Measurements from ENCODE around the gene VAT1L.
A peak's percentile ranks its signal among the peaks of the same experiment; 100 is the strongest.

VAT1L gene, protein sequence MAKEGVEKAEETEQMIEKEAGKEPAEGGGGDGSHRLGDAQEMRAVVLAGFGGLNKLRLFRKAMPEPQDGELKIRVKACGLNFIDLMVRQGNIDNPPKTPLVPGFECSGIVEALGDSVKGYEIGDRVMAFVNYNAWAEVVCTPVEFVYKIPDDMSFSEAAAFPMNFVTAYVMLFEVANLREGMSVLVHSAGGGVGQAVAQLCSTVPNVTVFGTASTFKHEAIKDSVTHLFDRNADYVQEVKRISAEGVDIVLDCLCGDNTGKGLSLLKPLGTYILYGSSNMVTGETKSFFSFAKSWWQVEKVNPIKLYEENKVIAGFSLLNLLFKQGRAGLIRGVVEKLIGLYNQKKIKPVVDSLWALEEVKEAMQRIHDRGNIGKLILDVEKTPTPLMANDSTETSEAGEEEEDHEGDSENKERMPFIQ

DNA sequence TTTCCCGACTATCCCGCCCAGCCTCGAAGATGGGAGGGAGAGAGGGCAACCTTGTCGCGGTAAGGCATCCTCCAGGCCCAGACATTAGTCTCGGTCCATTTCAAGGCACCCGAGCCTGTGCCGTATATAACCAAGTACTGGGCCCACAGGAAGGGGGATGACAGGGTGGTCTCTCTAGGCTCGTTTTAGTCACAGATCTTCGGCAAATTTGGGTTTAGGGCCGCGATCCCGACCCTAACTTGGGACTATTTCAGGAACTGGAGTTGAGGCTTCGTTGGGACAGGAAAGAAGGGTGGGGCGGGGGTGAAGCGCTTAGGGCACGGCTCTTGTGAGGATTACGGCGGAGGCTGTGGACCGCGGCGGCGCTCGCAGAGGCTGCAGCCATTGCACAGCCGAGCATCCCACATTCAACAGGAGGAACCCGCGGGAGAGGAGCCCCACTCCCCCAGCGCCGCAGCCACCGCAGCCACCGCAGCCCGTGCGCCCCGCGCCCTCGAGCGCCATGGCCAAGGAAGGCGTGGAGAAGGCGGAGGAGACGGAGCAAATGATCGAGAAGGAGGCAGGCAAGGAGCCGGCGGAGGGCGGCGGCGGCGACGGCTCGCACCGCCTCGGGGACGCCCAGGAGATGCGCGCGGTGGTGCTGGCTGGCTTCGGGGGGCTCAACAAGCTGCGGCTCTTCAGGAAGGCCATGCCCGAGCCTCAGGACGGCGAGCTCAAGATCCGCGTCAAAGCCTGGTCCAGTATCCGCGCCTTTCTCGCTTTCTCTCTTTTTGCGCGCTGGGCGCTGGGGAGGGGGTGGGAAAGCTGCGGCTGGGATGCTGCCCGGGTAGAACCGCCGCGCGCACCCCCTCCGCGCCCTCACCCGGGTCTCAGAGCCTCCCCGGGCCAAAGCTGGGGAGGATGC, at the start of gene VAT1L:
Gene VAT1L (plus strand): TSS at position 384 of the 904 bp plus-strand sequence. CDS start 119 bp downstream, at position 503.
- peak in 2 of 3 donors; percentile 12 to 31 for DNase-seq

DNA sequence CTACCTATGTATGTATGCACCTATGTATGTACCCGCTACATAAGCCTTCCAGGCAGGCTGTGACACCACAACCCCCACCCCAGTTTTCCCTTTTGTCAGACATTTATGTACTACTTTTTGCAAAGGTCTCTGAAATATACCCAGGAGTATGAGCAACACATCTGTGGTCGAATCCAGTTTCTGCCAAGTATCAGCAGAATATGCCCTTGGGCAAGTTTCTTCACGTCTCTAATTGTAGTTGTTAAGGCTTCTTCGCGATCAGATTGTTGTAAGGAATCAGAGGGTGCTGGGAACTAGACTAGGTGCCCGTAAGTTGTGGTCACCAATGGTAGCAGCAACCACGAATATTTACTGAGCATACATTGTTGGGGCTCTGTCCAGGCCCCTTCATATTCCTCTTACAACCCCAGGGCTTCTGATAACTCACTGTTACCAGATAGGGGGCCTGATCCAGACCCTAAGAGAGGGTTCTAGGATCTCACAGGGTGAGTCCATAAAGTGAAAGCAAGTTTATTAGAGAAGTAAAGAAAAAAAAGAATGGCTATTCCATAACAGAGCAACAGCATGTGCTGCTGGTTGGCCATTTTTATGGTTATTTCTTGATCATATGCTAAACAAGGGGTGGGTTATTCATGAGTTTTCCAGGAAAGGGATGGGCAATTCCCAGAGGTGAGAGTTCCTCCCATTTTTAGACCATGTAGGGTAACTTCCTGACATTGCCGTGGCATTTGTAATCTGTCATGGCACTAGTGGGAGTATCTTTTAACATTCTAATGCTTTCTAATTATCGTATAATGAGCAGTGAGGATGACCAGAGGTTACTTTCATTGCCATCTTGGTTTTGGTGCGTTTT, 49.4 kb upstream of the VAT1L start:
- DNase-seq = no peak

DNA sequence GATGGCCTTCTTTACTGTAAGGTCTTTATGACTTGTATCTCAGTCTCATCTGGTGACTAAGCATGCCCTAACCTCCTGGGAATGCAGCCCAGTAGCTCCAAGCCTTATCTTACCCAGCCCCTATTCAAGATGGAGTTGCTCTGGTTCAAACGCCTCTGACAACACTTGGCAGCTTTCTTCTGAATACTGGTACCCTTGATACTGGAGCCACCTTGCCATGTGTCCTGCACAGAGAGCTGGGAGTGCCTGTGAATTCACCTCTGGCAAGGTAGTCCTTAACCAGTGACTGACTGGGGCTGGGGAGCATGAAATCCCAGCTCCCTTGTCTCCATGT, 48.8 kb upstream of the VAT1L start:
- no peak for DNase-seq

DNA sequence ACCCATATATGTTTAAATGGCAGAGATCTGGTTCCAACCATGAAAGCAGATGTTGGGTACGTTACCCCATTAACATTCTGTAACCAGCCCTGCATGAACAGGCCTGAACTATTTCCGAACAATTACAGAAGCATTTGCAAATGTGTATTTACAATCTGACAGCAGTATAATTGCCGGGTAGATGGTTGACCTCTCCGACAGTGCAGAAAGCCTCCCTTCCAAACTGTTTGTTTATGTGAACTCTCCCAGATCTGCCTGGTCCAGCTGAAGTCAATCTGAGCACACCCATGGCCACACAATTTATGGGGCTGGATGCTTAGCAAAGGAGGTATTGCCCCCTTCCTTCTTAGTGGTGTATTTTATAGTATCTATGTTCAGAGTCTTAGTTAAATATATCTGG, 44.2 kb upstream of the VAT1L start:
- no peak for DNase-seq

DNA sequence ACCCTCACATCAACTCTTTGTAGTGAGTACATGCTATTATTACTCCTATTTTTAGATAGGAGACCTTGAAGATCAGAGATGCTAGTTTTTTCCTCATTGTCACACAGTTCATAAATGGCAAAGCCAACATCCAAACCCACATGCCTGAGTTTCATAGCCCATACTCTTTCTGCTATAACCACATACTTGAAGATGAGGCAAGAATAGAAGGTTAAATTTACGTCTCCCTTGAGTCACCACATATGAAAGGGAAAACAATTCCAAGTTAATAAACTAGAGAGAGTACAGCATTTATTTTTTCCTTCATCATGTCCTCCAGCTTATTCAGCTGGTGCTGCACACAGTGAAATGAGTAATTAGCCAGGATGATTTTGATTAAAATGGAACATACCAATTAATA, 42.4 kb upstream of the VAT1L start:
- no peak for DNase-seq

DNA sequence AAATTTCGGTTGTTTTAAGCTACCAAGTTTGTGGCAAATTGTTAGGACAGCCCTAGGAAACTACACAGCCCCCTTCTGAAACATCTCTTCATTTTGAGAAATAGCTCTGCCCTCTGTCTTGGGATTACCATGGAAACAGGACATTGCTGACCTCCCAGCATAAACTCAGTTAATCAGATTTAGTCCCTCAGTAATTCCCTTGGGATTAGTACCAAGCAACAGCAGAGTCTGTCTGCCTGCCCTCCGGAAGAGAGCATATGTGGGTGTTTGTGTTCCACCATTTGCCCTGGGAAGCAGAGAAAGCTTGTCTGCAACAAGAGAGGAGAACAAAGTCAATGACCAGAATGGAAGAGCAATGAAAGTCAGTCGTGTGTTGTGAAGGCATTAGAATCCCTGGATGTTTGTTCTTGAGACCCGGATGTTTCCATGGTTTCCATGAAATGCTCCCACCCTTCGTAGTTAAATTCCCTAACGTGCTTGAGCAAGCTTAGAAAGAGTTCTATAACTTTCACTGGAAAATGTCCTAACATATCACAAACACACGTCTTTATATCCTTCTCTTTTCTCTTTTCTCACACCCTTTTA, 39.9 kb upstream of the VAT1L start:
- DNase-seq = no peak

DNA sequence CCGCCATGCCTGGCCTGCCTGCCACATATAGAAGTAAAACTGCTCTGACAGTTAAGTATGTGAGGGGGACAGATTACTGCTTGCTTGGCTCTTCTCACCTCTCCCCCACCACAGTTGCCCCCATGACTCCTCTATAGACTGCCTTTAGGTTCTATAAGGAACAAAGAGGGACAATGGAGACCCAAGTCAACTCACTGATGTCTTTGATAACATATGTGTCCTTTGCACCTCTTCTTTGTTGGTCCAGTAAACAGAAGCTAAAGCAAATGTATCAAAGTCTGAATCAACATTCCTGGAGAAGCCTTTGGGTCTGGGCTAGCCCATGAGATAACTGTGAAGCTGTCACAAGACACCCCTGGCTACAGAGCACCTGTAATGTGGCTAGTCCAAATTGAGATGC, 38.9 kb upstream of the VAT1L start:
- no peak for DNase-seq

DNA sequence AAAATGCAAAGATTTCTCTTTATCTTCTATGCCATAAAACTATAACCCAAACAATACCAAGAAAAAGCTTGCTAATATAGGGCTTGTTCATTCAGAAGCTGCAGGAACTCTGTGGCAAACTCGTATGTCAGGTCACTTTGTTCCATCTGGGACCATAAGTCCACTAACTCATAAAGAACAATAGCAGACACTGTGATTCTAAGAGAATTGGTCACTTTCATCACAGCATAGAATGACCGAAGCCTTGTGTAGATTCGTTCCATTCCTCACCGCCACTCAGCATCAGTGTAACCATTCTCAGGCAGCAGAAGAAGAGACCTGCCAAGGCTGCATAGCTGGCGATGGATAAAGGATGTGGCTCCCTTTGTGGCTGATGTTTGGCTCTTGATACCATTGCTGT, 30.3 kb upstream of the VAT1L start:
- no peak for DNase-seq

DNA sequence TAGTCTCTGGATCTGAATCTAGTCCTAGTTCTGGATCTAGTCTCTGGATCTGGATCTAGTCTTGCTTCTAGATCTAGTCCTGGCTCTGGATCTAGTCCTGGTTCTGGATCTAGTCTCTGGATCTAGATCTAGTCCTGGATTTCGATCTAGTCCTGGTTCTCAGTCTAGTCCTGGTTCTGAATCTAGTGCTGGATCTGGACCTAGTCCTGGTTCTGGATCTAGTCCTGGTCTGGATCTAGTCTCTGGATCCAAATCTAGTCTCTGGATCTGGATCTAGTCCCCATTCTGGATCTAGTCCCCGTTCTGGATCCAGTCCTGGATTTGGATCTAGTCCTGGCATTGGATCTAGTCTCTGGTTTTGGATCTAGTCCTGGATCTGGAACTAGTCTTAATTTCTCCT, 29.9 kb upstream of the VAT1L start:
- DNase-seq = no peak

DNA sequence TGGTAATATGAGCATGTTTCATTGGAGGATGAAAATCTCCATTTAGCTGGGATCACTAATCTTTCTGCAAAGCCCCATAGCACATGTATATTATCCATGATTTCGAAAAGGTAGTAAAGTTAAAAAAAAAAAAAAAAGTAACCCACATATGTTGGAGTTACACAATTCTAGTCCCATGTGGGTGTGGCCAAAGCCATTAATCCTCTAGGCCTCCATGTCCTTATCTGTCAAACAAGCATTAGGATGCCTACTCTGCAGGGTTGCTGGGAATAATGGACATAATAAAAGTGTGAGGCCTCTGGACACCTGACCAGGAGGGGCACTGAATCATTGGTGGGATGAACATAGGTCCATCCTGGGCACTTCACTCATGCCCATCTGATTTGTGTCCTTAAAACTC, 29.2 kb upstream of the VAT1L start:
- no peak for DNase-seq

DNA sequence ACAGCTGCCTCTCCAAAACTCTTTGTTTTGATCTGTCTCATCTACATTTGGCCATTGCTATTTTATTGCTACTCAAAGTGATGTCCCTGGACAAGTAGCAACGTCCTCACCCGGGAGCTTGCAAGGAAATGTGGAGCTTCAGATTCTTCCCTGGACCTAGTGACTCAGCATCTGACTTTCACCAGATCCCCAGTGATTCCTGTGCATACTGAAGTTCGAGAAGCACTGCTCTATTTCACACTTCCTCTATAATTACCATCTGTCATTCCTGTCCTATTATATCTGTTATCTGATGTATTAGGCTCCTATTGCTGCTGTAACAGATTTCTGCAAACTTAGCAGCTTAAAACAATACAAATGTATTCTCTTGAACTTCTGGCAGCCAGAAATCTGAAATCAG, 28.5 kb upstream of the VAT1L start:
- no peak for DNase-seq

DNA sequence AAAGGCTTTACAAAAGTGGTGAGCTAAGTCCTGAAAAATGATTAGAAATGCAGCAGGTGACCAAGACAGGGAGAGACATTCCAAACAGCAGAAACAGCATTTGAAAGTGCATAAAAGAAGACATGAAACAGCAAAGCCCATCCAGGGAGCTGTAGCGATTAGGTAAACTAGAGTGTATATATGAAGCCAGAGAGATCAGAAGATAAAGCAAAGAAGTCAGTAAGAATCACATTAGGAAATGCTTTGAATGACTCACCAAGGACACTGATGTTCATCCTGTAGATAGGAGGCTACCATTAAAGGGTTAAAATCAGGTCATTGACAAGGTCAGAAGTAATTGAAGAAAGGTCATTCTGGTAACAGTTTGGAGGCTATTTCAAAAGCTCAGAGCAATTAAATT, 27.6 kb upstream of the VAT1L start:
- DNase-seq = no peak

DNA sequence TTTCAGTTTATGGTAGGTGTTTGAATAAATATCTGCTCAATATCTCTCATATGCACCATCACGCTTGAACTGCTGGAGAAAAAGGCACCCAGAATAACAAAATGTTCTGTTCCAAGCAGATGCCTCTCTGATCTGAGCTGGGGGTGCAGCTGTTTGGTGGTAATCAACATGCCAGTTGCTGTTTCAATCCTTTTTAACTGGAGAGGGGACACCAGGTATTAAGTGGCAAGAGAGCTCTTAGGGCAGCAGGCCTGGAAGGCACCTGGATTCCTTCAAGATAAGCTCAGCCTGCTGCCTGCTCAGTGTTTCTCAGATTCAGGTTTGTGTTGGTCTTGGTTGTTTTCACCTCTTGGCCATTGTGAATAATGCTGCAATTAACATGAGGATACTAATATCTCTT, 27.2 kb upstream of the VAT1L start:
- no peak for DNase-seq

DNA sequence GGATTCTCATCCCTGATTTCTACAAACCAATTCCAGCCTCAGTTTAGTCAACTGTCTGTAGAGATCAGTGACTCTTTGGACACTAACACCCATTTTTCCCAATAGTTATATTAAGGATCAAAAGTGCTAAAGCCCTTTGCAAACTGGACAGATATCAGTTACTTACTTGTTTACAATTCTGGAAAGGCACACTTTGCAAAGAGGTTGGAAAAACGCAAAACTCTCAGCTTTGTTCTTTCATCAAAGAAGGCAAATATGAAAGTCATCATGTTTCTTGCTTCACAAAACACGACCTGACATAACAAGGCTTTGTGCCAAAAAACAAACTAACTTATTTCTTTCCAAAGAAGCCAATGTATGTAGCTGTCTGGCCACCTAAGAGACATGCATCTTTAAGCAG, 26.1 kb upstream of the VAT1L start:
- DNase-seq = no peak

DNA sequence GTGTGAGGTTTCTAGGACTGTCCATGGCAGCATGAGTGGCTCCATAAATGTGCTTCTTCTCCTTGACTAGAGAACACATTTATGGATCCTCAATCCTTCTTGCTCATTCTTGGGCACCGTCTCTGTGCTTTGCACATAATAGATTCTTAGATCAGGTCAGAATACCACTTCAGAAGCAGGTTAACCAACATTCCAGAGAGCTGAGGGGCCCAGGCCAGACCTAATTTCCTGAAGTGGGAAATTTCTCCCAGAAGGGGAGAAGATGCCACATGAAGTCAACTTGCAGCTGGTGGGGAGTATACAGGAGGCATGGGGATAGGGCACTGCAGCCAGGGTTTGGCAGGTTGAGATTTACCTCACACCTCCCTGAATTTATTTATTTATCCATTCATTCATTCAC, 24.4 kb upstream of the VAT1L start:
- no peak for DNase-seq

DNA sequence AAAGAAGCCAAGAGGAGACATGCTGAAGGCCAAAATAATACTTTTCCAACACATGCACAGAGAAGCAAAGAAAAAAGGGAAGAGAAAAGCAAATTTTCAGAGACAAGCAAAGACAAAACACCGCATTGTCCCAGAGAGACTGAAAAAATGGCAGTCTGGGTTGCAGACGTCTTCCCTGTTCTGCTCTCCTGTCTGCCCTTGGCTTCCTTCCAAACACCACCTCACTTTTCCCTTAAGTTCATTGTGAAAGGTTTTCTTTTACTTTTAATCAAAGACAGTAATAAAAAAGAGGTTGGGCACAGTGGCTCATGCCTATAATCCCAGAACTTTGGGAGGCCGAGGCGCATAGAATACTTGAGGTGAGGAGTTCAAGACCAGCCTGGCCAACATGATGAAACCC, 21.2 kb upstream of the VAT1L start:
- no peak for DNase-seq

DNA sequence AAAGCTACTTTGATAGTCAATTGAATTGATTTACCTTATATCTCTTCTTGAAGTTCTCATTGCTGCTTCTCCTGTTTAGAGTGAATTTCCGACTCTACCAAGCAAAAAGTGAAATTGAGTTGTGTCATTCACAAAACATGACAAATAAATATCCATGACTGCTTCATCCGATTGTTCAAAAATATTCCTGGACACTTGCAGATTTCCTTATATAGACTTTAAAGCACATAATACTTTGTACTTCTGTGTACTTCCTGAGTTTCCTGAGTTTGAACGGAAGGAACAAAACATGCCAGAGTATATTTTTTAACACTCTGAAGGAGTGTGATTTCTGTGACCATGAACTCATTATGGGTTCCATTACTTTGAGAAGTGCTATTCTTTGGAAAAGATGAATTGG, 20.5 kb upstream of the VAT1L start:
- DNase-seq = no peak

DNA sequence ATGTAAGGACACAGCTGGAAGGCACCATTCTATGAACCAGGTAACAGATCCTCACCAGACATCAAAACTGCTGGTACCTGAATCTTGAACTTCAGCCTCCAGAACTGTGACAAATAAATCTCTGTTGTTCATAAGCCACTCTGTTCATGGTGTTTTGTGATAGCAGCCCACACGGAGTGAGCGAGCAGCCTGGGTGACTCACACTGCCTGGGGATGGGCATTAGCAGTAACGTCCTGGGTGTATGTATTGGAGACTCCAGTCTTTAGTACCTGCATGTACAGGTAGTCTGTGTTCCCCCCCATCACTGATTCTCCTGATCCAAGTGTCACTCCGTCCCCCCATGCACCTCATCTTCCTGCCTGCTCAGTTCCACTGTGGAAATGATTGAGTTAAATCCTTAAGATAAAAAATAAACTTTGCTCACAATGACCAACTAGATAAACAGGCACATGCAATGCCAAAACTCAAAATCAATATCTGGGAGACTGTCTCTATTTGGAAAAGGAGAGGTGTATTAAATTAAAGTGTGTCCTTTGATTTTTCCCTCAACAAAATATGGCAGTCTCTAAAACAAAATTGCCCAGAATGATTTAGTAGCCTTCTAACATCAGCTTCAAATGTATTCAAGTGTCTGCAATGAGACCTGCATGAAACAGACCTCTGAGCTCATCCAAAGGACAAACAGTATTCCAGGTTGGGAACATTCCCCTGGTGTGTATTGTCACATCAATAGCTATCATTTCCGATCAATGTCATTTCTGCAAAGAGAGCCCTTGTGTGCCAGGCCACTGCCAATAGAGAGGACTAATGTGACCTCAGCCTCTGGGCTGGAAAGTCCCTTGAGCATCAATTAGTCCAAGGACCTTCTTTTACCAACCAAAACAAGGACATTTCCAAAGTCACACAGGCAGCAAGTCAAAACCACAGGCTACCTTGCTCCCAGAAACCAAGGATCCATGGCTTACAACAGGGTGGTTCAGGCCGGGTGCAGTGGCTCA, 12.2 kb upstream of the VAT1L start:
- no peak for DNase-seq

DNA sequence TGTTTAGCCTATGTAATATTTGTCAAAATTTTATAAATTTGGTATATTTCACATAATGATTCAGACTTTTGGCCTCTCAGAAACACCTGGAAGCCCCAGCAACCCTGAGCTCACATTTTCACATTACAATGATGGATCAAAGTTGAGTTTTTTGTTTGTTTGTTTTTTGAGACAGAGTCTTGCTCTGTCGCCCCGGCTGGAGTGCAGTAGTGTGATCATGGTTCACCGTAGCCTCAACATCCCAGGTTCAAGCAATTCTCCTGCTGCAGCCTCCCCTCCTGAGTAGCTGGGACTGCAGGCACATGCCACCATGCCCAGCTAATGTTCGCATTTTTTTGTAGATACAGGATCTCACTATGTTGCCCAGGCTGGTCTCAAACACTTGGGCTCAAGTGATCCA, 10.6 kb upstream of the VAT1L start:
- DNase-seq = no peak

DNA sequence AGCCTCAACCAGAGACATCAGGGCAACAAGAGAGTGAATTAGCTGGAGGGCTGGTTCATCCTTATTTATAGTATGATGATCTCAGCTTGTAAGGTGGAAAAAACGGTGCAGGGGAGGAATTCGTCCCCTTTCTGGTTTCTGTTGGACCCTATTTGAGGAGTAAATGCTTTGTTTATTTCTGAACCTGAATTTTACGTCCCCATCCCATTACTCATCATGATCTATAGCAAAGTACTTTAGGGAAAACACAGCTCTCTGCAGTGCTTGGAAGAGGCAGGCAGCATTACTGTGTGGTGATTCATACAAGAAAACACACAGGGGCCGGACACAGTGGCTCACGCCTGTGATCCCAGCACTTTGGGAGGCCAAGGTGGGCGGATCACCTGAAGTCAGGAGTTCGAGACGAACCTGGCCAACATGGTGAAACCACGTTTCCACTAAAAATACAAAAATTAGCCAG, 8.0 kb upstream of the VAT1L start:
- no peak for DNase-seq

DNA sequence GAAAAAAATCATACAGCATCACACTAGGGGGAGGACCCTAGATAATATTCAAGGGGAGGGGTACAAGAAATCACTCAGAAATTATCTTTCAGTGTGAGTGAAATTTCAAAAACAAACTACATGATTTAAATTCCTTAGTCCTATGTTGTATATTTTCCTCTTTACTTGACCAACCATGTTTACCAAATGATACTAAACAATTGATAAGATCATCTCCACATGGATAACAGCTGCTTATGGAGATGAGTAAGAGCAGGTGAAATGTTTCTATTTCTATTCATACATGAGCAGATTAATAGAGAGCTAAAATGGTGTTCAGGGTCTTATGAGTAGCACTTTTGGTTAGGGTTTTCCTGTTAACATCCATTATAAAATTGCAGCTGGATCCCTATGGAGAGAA, 7.3 kb upstream of the VAT1L start:
- DNase-seq = no peak

DNA sequence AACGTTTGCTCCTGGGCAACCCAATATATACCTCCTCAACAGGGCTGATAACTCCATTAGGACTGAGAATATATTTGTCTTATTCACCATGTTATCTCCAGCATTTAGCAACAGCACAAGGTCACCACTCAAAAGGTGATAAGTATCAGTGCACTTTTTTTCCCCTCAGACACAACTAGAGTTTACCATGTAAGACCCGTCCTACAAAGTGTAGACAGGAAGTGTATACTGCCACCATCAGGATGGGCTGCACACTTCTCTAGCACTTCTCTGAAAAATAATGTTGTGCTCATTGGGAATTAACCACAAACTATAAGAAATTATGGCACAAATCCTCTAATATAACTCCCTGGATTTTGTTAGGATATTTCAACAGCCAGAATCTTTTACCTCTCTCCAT, 5.7 kb upstream of the VAT1L start:
- peak in 1 of 3 donors; percentile 3 for DNase-seq
